Gastroesophageal sphincter (tissue), 3 donors: ENCODE data around the gene ZNF763.

ENCODE experiments used
- EP300 ChIP-seq: sonication (generic); formaldehyde crosslinking; IDR thresholded peaks from one replicate; pipeline ENCODE4 v1.6.1; 2017; ENCODE audit warnings: antibody characterized with exemption, mild to moderate bottlenecking
- POLR2AphosphoS5 ChIP-seq: sonication (generic); formaldehyde crosslinking; IDR thresholded peaks from one replicate; pipeline ENCODE4 v1.6.1; 2017; ENCODE audit warnings: antibody characterized with exemption
- TF ChIP-seq, protein P1 (sequence below), 4 experiments: fragments of 200-600 bp in 2 of 4; fragments of 450-650 bp in 2 of 4; sonication (generic) in 1 of 4; IDR thresholded peaks; one replicate each; pipeline ENCODE4 v1.5.1; 2017 to 2019; ENCODE audit warnings: antibody characterized with exemption in 4 of 4, mild to moderate bottlenecking in 2 of 4, moderate library complexity in 2 of 4

DNA sequence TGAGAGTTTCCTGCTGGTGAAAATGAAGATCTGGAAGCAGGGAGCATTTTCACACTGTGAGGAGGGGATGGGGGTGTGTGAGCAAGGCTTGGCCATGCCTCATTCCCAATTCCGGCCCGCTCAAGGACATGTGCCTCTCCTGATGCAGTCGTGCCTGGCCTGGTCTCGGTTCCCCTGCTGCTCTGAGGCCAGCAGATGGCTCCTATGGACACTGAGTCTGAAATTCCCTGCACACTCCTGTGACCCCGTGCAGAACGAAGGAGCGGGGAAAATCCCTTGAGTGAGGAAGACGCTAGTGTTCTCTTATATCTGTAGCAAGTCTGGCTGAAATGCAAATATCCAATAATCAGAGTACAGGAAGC is 363 bp upstream of the ZNF763 start:
- TF ChIP-seq, protein P1, sequence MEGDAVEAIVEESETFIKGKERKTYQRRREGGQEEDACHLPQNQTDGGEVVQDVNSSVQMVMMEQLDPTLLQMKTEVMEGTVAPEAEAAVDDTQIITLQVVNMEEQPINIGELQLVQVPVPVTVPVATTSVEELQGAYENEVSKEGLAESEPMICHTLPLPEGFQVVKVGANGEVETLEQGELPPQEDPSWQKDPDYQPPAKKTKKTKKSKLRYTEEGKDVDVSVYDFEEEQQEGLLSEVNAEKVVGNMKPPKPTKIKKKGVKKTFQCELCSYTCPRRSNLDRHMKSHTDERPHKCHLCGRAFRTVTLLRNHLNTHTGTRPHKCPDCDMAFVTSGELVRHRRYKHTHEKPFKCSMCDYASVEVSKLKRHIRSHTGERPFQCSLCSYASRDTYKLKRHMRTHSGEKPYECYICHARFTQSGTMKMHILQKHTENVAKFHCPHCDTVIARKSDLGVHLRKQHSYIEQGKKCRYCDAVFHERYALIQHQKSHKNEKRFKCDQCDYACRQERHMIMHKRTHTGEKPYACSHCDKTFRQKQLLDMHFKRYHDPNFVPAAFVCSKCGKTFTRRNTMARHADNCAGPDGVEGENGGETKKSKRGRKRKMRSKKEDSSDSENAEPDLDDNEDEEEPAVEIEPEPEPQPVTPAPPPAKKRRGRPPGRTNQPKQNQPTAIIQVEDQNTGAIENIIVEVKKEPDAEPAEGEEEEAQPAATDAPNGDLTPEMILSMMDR (IDR thresholded peaks at IDR 0.05) = peak in 3 of 4 experiments; percentile 24 to 39 (median 38)
- TF ChIP-seq POLR2AphosphoS5 (no peak), EP300 (no peak)
